ENCODE data around the gene NRG2. TPM values are rescaled to one million over a fixed set of nuclear protein-coding genes. Genes with fewer than 3 reads are reported as not detected.

Gene NRG2
- total and polyA plus RNA-seq, 2 of the 8 experiments (the other 6 are each of a cell fraction or from before 2014, with no cell fraction given), result 0.27 to 0.54 TPM

GRCh38 chr5:139867581-139867980 lies 175.5 kb downstream of the NRG2 start:
- Histone ChIP-seq H2BK120ac (replicated peaks; ENCODE audit: low read depth, low read length) (no peak overlapping the region), H3K18ac (ENCODE audit: extremely low read depth, low read length) (no peak overlapping the region), H3K23ac (ENCODE audit: insufficient read length) (no peak overlapping the region), H3K4me1 (replicated peaks in 1 of 4; ENCODE audit: control insufficient read depth in 3 of 4, insufficient read depth in 4 of 4, low read length in 3 of 4) (no peaks in the 10 kb centered on the region), H3K9me3 (ENCODE audit: insufficient read depth in 2 of 2, low read depth in 1 of 2, low read length in 1 of 2) (no peaks in the 10 kb centered on the region), H3K36me3 (ENCODE audit: control insufficient read depth in 2 of 4, insufficient read depth in 4 of 4, low read length in 3 of 4) (no peaks in the 10 kb centered on the region), H3K23me2 (ENCODE audit: low read depth, low read length) (no peaks in the 10 kb centered on the region; the same call in 1 of the 2 replicates), H2BK12ac (ENCODE audit: low read depth, low read length) (no peak overlapping the region), H3K56ac (replicated peaks; ENCODE audit: insufficient read length, low read depth, low read length) (no peak overlapping the region), H2BK20ac (ENCODE audit: low read length) (no peak overlapping the region), H3K4me3 (ENCODE audit: extremely low read depth in 1 of 4, insufficient read depth in 2 of 4, low read depth in 3 of 4, low read length in 4 of 4) (no peak overlapping the region), H4K91ac (replicated peaks; ENCODE audit: insufficient read length, low read length) (no peak overlapping the region), H2AFZ (ENCODE audit: low read length) (no peak overlapping the region), H4K20me1 (replicated peaks in 1 of 2; ENCODE audit: control insufficient read depth in 1 of 2, insufficient read depth in 2 of 2, low read length in 2 of 2) (no peaks in the 10 kb centered on the region), H3K79me1 (ENCODE audit: low read depth, low read length) (no peaks in the 10 kb centered on the region), H3K4me2 (ENCODE audit: insufficient read depth in 1 of 2, low read depth in 2 of 2, low read length in 2 of 2) (no peak overlapping the region), H2BK15ac (ENCODE audit: low read length) (no peak overlapping the region), H3K79me2 (ENCODE audit: control insufficient read depth in 1 of 2, insufficient read depth in 2 of 2, low read length in 2 of 2) (no peaks in the 10 kb centered on the region), H2AK5ac (ENCODE audit: low read depth, low read length) (no peak overlapping the region), H2BK5ac (ENCODE audit: low read depth, low read length) (no peak overlapping the region), H4K5ac (ENCODE audit: insufficient read length, low read depth, low read length) (no peak overlapping the region), H3K27ac (ENCODE audit: low read depth, low read length) (no peak overlapping the region), H4K8ac (ENCODE audit: extremely low read depth, insufficient read depth, low read length) (no peak overlapping the region), H3K4ac (replicated peaks; ENCODE audit: insufficient read length, low read depth, low read length) (no peak overlapping the region), H3K27me3 (replicated peaks in 1 of 4; ENCODE audit: control insufficient read depth in 3 of 4, extremely low read depth in 1 of 4, insufficient read depth in 3 of 4, low read length in 3 of 4) (no peaks in the 10 kb centered on the region; a peak in 1 of 7 replicates), H3K9ac (replicated peaks in 1 of 4; ENCODE audit: extremely low read depth in 1 of 4, low read depth in 3 of 4, low read length in 3 of 4) (no peak overlapping the region), H3K14ac (ENCODE audit: insufficient read length) (no peak overlapping the region)
- FAIRE-seq, result no peak
- ChIA-PET CTCF (ENCODE audit: partially characterized antibody) (interaction anchor here (0.9 to 6.4 kb wide), 9 partner anchors 9 to 101 kb away, joined by 3 to 57 read pairs (median 4); no protein-coding TSS in a partner anchor), POLR2A (ENCODE audit: partially characterized antibody) (no interaction called here)
- no peak for DNase-seq (ENCODE audit: low read depth in 1 of 2, low spot score in 2 of 2)
- no peak for TF ChIP-seq CREB1 (IDR thresholded peaks at IDR 0.05)
- no peak for TF ChIP-seq HDAC2 (IDR thresholded peaks at IDR 0.05; ENCODE audit: borderline replicate concordance in 1 of 2, low read depth in 2 of 2, low read length in 2 of 2)
- no peak for TF ChIP-seq RAD21 (IDR thresholded peaks at IDR 0.05 in 1 of 2, conservative IDR thresholded peaks at IDR 0.05 in 1 of 2; ENCODE audit: low read depth in 2 of 2, low read length in 2 of 2)
- TF ChIP-seq CTCF (IDR thresholded peaks at IDR 0.05; ENCODE audit: control extremely low read depth in 1 of 3, insufficient read depth in 1 of 3, low read depth in 1 of 3, low read length in 3 of 3), result no peak
- TF ChIP-seq SIRT6 (IDR thresholded peaks at IDR 0.05; ENCODE audit: low read length), result no peak
- TF ChIP-seq SP2 (IDR thresholded peaks at IDR 0.05; ENCODE audit: low read length), result no peak
- TF ChIP-seq KDM4A (IDR thresholded peaks at IDR 0.05; ENCODE audit: low read depth, low read length, severe bottlenecking), result no peak
- TF ChIP-seq BRCA1 (IDR thresholded peaks at IDR 0.05; ENCODE audit: low read depth, low read length), result no peak
- TF ChIP-seq SIX5 (IDR thresholded peaks at IDR 0.05; ENCODE audit: low read depth, low read length), result no peak
- no peak for TF ChIP-seq TAF7 (optimal IDR thresholded peaks at IDR 0.05; ENCODE audit: borderline replicate concordance, low read depth, low read length)
- TF ChIP-seq TAF1 (IDR thresholded peaks at IDR 0.05; ENCODE audit: low read depth, low read length), result no peak

Data from H1 (cell line).